Measurements from ENCODE around the gene RENBP. TPM values are rescaled to one million over a fixed set of nuclear protein-coding genes. Genes with fewer than 3 reads are reported as not detected.
A peak's percentile ranks its signal among the peaks of the same experiment; 100 is the strongest.

The RENBP gene
- total RNA-seq, 1 donor from 2014 or later, result 18.9 TPM

DNA sequence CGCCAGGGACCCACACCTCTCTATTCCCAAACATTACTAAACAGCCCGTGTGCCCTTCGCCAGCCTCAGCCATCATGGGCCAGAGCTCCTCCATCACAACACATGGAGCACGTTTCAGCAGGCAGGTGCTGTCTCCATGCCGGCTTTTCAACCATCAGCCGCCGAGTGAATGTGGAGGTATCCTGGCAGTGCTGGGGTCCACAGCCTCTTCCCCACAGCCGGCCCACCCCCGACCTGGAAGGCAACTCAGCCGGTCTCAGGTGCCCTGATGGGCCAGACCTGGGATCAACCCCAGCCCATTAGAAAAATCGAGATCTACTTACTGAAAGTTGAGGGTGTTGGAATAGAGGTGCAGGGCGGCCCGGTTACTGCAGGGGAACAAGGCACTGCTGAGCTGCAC is 12.7 kb downstream of the RENBP start:
- TF ChIP-seq, protein P1, sequence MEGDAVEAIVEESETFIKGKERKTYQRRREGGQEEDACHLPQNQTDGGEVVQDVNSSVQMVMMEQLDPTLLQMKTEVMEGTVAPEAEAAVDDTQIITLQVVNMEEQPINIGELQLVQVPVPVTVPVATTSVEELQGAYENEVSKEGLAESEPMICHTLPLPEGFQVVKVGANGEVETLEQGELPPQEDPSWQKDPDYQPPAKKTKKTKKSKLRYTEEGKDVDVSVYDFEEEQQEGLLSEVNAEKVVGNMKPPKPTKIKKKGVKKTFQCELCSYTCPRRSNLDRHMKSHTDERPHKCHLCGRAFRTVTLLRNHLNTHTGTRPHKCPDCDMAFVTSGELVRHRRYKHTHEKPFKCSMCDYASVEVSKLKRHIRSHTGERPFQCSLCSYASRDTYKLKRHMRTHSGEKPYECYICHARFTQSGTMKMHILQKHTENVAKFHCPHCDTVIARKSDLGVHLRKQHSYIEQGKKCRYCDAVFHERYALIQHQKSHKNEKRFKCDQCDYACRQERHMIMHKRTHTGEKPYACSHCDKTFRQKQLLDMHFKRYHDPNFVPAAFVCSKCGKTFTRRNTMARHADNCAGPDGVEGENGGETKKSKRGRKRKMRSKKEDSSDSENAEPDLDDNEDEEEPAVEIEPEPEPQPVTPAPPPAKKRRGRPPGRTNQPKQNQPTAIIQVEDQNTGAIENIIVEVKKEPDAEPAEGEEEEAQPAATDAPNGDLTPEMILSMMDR (IDR thresholded peaks at IDR 0.05), result no peak
- DNase-seq (ENCODE audit: extremely low spot score, unreplicated experiment), result no peak
- Mint-ChIP-seq H3K27me3 (ENCODE audit: unreplicated experiment) (no peaks in the 10 kb centered on the region), H3K9me3 (ENCODE audit: unreplicated experiment) (no peaks in the 10 kb centered on the region), H3K36me3 (ENCODE audit: unreplicated experiment) (peaks cover 5% of the 10 kb centered on the region), H3K4me1 (ENCODE audit: unreplicated experiment) (peaks cover 20% of the 10 kb centered on the region), H3K4me3 (ENCODE audit: unreplicated experiment) (no peak overlapping the region), H3K27ac (ENCODE audit: unreplicated experiment) (no peak overlapping the region)

DNA sequence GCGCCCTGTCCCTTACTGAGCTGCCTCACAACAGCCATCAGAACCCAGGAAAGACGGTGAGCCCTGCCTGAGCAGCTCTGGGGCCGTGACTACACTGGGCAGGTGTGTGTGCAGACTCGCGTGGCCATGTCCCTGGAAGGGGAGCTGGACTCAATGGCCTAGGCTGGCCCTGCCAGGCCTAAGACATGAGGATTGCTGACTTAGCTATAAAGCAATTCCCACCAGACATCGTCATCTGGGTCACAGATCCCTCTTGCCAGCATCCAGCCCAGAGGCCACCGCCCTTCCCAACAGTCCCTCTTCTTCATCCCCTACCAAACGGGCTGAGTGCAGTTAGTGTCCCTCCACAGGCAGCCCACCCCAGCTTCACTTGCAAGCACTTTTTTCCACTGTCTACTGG is 13.3 kb downstream of the RENBP start:
- H3K27me3 Mint-ChIP-seq (ENCODE audit: unreplicated experiment), result no peaks in the 10 kb centered on the region
- H3K9me3 Mint-ChIP-seq (ENCODE audit: unreplicated experiment), result no peaks in the 10 kb centered on the region
- H3K4me3 Mint-ChIP-seq (ENCODE audit: unreplicated experiment), result no peak overlapping the region
- peak overlapping the region; percentile 25 for H3K27ac Mint-ChIP-seq (ENCODE audit: unreplicated experiment)
- TF ChIP-seq, protein P1 (IDR thresholded peaks at IDR 0.05), result no peak
- H3K36me3 Mint-ChIP-seq (ENCODE audit: unreplicated experiment), result peaks cover 5% of the 10 kb centered on the region
- H3K4me1 Mint-ChIP-seq (ENCODE audit: unreplicated experiment), result peaks cover 21% of the 10 kb centered on the region
- DNase-seq (ENCODE audit: extremely low spot score, unreplicated experiment), result no peak

DNA sequence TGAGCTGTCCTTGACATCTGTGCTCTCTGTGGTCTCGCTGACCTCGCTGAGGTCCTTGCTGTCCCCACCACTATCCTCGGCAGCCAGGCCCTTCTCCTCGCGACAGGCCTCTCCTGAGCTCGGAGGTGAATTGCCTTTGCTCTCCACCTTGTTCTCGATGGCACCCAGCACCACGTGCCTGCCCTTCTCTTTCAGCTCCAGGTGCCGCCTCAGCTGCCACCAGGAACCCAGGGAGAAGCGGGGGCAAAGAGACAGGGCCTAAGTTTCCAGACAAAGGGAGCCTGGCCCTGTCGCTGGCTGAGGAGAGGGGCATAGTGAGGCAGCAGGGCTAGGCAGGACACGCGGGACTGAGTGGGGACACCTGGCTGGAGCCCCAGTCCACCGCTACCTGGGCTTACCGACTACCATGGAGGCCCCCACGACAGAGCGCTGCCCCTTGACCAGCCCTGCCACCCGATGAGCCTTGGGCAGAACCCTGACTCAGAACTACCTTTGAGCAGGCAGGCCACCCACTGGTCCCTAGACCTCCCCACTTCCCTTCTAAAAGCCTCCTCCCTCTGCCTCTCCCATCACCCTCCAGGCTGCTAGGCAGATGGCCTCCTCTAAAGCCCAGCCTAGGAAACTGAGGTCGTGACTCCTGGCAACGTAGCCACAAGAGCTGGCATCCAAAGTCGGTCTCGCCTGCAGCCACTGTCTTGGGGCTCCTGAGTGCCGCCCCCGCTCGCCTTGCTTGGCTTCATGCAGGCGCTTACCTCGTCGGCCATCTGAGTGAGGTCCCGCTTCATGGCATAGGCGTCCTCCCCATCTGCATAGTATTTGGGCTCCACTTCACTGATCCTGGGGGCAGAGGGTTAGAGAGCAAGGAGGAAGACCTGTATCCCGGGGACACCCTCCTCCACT is 14.2 kb downstream of the RENBP start:
- Mint-ChIP-seq H3K9me3 (ENCODE audit: unreplicated experiment) (no peaks in the 10 kb centered on the region), H3K4me1 (ENCODE audit: unreplicated experiment) (peaks cover 21% of the 10 kb centered on the region), H3K27me3 (ENCODE audit: unreplicated experiment) (no peaks in the 10 kb centered on the region), H3K27ac (ENCODE audit: unreplicated experiment) (no peak overlapping the region), H3K4me3 (ENCODE audit: unreplicated experiment) (no peak overlapping the region), H3K36me3 (ENCODE audit: unreplicated experiment) (peaks cover 5% of the 10 kb centered on the region)
- DNase-seq (ENCODE audit: extremely low spot score, unreplicated experiment), result no peak
- TF ChIP-seq, protein P1 (IDR thresholded peaks at IDR 0.05), result no peak

- TF ChIP-seq, protein P1 (IDR thresholded peaks at IDR 0.05), result no peak
- Mint-ChIP-seq H3K4me1 (ENCODE audit: unreplicated experiment) (peaks cover 21% of the 10 kb centered on the region), H3K36me3 (ENCODE audit: unreplicated experiment) (peaks cover 5% of the 10 kb centered on the region), H3K27ac (ENCODE audit: unreplicated experiment) (no peak overlapping the region), H3K4me3 (ENCODE audit: unreplicated experiment) (no peak overlapping the region), H3K9me3 (ENCODE audit: unreplicated experiment) (no peaks in the 10 kb centered on the region), H3K27me3 (ENCODE audit: unreplicated experiment) (no peaks in the 10 kb centered on the region)
- no peak for DNase-seq (ENCODE audit: extremely low spot score, unreplicated experiment)
Observed at GRCh38 chrX:153929576-153929975, 14.9 kb downstream of the RENBP start.

GRCh38 chrX:153928846-153929245 is 15.6 kb downstream of the RENBP start:
- Mint-ChIP-seq H3K9me3 (ENCODE audit: unreplicated experiment) (no peaks in the 10 kb centered on the region), H3K27ac (ENCODE audit: unreplicated experiment) (no peak overlapping the region), H3K4me3 (ENCODE audit: unreplicated experiment) (no peak overlapping the region), H3K36me3 (ENCODE audit: unreplicated experiment) (peaks cover 5% of the 10 kb centered on the region), H3K27me3 (ENCODE audit: unreplicated experiment) (no peaks in the 10 kb centered on the region), H3K4me1 (ENCODE audit: unreplicated experiment) (peaks cover 19% of the 10 kb centered on the region)
- DNase-seq (ENCODE audit: extremely low spot score, unreplicated experiment), result no peak
- TF ChIP-seq, protein P1 (IDR thresholded peaks at IDR 0.05), result no peak

Measured in osteocyte (in vitro differentiated cells).